Fibroblast of pulmonary artery (primary cell): ENCODE results near the gene TGFBR3.

Source experiments
- DNase-seq: peaks from one replicate; pipeline ENCODE4 v3.0.0-alpha.2; 2010; ENCODE audit warnings: low read depth
- H3K4me3 ChIP-seq: replicated peaks from 2 replicates; pipeline ENCODE4 v1.5.1; 2011; ENCODE audit warnings: low read depth, mild to moderate bottlenecking, control low read depth, low read length, moderate library complexity
- TF ChIP-seq, protein P1 (sequence below): IDR thresholded peaks from 2 replicates; pipeline ENCODE4 v1.5.1; 2011; ENCODE audit warnings: mild to moderate bottlenecking, control low read depth, low read length, inconsistent platforms; ENCODE audit errors: missing control alignments

TGFBR3 gene

DNA sequence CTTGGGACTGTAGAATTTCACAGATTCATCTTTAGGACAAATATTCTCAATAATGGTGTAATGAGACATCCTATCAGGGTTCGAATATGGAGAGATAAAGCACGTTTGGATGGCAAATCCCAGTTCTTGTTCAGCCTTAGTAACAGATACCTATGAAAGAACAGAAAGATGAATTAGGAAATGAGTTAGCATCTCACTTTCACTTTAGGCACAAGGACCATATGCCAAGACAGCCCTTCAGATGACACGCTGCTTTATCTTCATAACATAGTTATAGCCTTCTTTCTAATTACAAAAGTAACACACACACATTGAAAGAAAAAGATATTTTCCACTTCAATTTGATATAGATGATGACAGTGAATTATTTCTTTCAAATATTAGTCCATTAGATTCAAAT lies 173.6 kb downstream of the TGFBR3 start:
- H3K4me3 ChIP-seq: no peak overlapping the region
- DNase-seq: no peak
- TF ChIP-seq, protein P1, sequence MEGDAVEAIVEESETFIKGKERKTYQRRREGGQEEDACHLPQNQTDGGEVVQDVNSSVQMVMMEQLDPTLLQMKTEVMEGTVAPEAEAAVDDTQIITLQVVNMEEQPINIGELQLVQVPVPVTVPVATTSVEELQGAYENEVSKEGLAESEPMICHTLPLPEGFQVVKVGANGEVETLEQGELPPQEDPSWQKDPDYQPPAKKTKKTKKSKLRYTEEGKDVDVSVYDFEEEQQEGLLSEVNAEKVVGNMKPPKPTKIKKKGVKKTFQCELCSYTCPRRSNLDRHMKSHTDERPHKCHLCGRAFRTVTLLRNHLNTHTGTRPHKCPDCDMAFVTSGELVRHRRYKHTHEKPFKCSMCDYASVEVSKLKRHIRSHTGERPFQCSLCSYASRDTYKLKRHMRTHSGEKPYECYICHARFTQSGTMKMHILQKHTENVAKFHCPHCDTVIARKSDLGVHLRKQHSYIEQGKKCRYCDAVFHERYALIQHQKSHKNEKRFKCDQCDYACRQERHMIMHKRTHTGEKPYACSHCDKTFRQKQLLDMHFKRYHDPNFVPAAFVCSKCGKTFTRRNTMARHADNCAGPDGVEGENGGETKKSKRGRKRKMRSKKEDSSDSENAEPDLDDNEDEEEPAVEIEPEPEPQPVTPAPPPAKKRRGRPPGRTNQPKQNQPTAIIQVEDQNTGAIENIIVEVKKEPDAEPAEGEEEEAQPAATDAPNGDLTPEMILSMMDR: no peak

DNA sequence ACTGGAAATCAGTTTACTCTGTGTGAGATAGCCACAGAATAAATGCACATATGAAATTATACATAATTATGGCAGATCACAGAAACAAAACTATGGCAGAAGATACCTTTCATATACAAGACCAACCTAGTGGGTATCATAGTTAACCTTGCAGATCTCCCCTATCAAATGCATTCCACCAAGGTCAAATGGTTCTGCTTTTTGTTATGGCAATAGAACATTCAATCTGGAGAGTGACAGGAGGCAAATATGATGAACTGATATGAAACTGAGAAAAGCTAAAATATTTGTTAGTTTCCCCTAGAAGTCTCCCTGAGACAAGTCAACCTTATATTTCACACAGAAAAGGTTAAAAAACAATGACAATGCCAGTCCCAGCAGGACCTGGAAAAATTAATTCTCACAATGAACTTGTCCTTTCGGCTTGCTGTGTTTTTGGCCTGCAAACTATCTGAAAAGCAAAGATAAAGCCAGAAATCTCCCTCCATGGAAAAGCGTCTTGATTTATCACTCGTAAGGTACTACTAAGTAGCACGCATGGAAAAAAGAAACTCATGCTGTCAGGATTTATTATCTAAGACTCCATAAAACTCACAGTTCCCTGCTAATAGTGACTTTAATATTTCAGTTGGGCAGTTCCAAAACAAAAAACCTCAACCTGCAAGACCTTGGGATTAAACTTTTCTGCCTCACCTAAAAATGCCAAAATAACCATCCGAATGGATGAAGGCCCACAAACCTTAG lies 174.3 kb downstream of the TGFBR3 start:
- TF ChIP-seq, protein P1: no peak
- DNase-seq: no peak
- H3K4me3 ChIP-seq: no peak overlapping the region

DNA sequence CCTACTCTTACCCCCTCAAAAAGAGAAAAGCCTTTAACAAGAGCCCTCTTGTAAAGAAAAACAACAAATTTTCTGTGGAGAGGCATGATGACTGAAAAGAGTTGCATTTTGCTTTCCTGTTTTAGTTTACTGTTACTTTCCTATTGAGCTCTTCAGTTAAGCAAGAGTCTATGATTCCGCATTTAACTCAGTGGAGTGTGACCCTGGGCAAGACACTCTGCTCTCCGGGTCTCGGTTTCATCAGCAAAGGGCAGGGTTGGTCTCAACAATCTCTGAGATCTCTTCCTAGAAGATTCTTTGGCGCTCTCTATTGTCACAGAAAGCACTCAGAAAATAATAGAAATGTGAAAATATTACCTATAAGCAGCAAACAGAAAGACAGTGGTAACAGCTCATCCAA lies 175.7 kb downstream of the TGFBR3 start:
- DNase-seq: no peak
- TF ChIP-seq, protein P1: no peak
- H3K4me3 ChIP-seq: no peak overlapping the region

DNA sequence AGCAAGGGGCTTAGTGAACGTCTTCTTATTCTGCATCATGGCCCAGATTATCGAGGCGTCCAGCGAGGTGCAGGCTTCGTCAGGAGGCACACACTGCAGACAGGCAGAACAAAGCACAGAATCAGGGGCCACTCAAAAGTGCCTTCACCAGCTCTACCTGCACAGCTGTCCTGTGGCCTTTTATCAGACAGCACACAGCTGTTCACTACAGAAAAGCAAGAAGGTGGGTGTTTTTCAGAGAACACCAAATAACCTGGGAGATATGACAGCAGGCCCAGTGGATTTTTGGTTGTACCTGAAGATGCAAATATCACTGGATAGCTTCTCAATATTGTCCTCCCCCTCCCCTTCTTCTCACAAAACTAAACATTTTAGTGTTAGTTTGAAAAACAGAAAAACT lies 177.3 kb downstream of the TGFBR3 start:
- no peak for DNase-seq
- TF ChIP-seq, protein P1: no peak

DNA sequence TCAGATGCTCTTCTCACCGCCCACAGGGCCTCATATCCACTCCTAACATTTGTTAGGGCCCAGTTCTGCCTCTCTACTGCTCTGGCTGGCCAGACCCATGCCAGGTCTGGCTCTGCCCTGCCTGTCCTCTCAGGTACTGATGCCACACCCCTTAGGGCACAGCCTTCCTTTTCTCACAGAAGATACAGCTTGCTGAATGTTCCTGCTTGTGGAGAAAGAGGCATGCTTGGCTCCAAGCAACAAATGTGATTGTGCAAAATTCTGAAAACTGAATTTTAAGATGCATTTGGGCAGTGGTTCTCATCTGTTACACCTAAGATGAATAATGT lies 178.1 kb downstream of the TGFBR3 start:
- no peak overlapping the region for H3K4me3 ChIP-seq
- TF ChIP-seq, protein P1: no peak
- DNase-seq: no peak

More for the DNA sequence above, 177.3 kb downstream of the TGFBR3 start:
- no peak overlapping the region for H3K4me3 ChIP-seq

DNA sequence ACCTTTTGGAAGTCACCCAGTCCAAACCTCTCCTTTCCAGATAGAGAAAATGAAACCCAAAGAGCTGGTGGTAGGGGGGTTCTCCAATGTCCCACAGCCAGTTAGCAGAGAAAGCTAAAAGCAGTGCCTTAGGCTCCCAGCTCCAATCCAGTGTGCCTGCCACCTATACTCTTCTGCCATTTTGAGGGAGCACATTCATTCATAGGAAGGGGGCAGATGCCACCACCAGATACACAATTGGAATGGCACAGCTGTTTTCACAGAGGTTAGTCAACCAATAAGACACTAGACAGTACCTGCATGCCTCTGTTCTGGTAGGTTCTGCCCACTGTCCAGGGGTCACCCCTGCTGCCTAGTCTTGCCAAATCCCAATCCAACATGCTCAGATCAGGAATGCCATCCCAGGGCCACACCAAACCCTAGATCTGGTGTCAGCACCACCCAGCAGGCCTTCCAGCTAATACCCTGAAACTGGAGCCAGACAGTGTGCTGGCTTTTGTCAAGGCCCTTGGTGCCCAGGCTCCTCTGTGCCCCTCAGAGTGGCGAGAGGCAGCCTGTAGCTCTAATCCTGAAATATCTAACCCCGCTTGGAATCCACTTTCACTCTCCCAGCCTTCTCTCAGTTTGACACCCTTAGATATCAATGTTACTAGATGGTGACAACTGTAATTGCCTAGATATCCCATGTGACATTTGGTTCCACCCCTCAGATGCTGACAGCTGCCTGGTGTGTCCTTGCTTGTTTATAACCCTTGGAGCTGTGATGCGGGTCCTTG lies 178.6 kb downstream of the TGFBR3 start:
- no peak for DNase-seq
- no peak overlapping the region for H3K4me3 ChIP-seq
- TF ChIP-seq, protein P1: no peak
